Measurements from ENCODE around the gene MARK2. TPM values are rescaled to one million over a fixed set of nuclear protein-coding genes. Genes with fewer than 3 reads are reported as not detected.

MARK2 gene
- total and polyA plus RNA-seq, 2 donors: 13.1 to 21.6 TPM

GRCh38 chr11:63906087-63906486, 67.2 kb downstream of the MARK2 start:
- Histone ChIP-seq H3K4me1 (ENCODE audit: insufficient read depth) (no peaks in the 10 kb centered on the region), H3K36me3 (ENCODE audit: insufficient read depth) (peaks cover 17% of the 10 kb centered on the region), H3K27ac (ENCODE audit: low read depth) (no peak overlapping the region), H3K4me3 (ENCODE audit: low read depth, low read length) (no peak overlapping the region)
- DNase-seq (ENCODE audit: extremely low spot score): no peak
- 93% methylated on average over 4 of the region's 4 CpGs for WGBS

- H3K27ac ChIP-seq (ENCODE audit: low read depth): no peak overlapping the region
- DNase-seq (ENCODE audit: extremely low spot score): no peak
- no peaks in the 10 kb centered on the region for H3K4me1 ChIP-seq (ENCODE audit: insufficient read depth)
- WGBS: 84% methylated on average over 7 of the region's 7 CpGs
- no peak overlapping the region for H3K4me3 ChIP-seq (ENCODE audit: low read depth, low read length)
- peaks cover 17% of the 10 kb centered on the region for H3K36me3 ChIP-seq (ENCODE audit: insufficient read depth)
Measured at GRCh38 chr11:63906585-63906984, 67.7 kb downstream of the MARK2 start.

- Histone ChIP-seq H3K27ac (ENCODE audit: low read depth) (no peak overlapping the region), H3K36me3 (ENCODE audit: insufficient read depth) (peaks cover 17% of the 10 kb centered on the region), H3K4me1 (ENCODE audit: insufficient read depth) (no peaks in the 10 kb centered on the region), H3K4me3 (ENCODE audit: low read depth, low read length) (no peak overlapping the region)
- WGBS: 77% methylated on average over 6 of the region's 6 CpGs
- DNase-seq (ENCODE audit: extremely low spot score): no peak
Measured at GRCh38 chr11:63907063-63907462, 68.2 kb downstream of the MARK2 start.

- 80% methylated on average over 21 of the region's 21 CpGs for WGBS
- no peak overlapping the region for H3K27ac ChIP-seq (ENCODE audit: low read depth)
- no peak overlapping the region for H3K4me3 ChIP-seq (ENCODE audit: low read depth, low read length)
- H3K36me3 ChIP-seq (ENCODE audit: insufficient read depth): peaks cover 10% of the 10 kb centered on the region
- H3K4me1 ChIP-seq (ENCODE audit: insufficient read depth): no peaks in the 10 kb centered on the region
- no peak for DNase-seq (ENCODE audit: extremely low spot score)
Measured at GRCh38 chr11:63907808-63908530, 69.1 kb downstream of the MARK2 start.

- WGBS: 69% methylated on average over 46 of the region's 46 CpGs
- no peak for DNase-seq (ENCODE audit: extremely low spot score)
- H3K27ac ChIP-seq (ENCODE audit: low read depth): no peak overlapping the region
- H3K4me1 ChIP-seq (ENCODE audit: insufficient read depth): no peaks in the 10 kb centered on the region
- peaks cover 10% of the 10 kb centered on the region for H3K36me3 ChIP-seq (ENCODE audit: insufficient read depth)
- H3K4me3 ChIP-seq (ENCODE audit: low read depth, low read length): no peak overlapping the region
Measured at GRCh38 chr11:63908631-63909401, 69.9 kb downstream of the MARK2 start.

- Histone ChIP-seq H3K4me1 (ENCODE audit: insufficient read depth) (no peaks in the 10 kb centered on the region), H3K36me3 (ENCODE audit: insufficient read depth) (peaks cover 4% of the 10 kb centered on the region), H3K27ac (ENCODE audit: low read depth) (no peak overlapping the region), H3K4me3 (ENCODE audit: low read depth, low read length) (no peak overlapping the region)
- WGBS: 60% methylated on average over 24 of the region's 24 CpGs
- no peak for DNase-seq (ENCODE audit: extremely low spot score)
Measured at GRCh38 chr11:63909591-63910506, 70.9 kb downstream of the MARK2 start.

- WGBS: 47% methylated on average over 9 of the region's 9 CpGs
- Histone ChIP-seq H3K4me1 (ENCODE audit: insufficient read depth) (no peaks in the 10 kb centered on the region), H3K27ac (ENCODE audit: low read depth) (no peak overlapping the region), H3K36me3 (ENCODE audit: insufficient read depth) (peaks cover 2% of the 10 kb centered on the region), H3K4me3 (ENCODE audit: low read depth, low read length) (no peak overlapping the region)
- DNase-seq (ENCODE audit: extremely low spot score): no peak
Measured at GRCh38 chr11:63910675-63911074, 71.8 kb downstream of the MARK2 start.

GRCh38 chr11:63911440-63911839, 72.5 kb downstream of the MARK2 start:
- 75% methylated on average over 8 of the region's 8 CpGs for WGBS

GRCh38 chr11:63911876-63912275, 73.0 kb downstream of the MARK2 start:
- H3K27ac ChIP-seq (ENCODE audit: low read depth): no peak overlapping the region
- WGBS: 87% methylated on average over 22 of the region's 22 CpGs
- no peaks in the 10 kb centered on the region for H3K4me1 ChIP-seq (ENCODE audit: insufficient read depth)
- H3K4me3 ChIP-seq (ENCODE audit: low read depth, low read length): no peak overlapping the region
- H3K36me3 ChIP-seq (ENCODE audit: insufficient read depth): peaks cover 1% of the 10 kb centered on the region
- no peak for DNase-seq (ENCODE audit: extremely low spot score)

More at GRCh38 chr11:63911440-63911839, 72.5 kb downstream of the MARK2 start:
- Histone ChIP-seq H3K4me1 (ENCODE audit: insufficient read depth) (no peaks in the 10 kb centered on the region), H3K4me3 (ENCODE audit: low read depth, low read length) (no peak overlapping the region), H3K36me3 (ENCODE audit: insufficient read depth) (peaks cover 1% of the 10 kb centered on the region), H3K27ac (ENCODE audit: low read depth) (no peak overlapping the region)
- DNase-seq (ENCODE audit: extremely low spot score): no peak

GRCh38 chr11:63912678-63913077, 73.8 kb downstream of the MARK2 start:
- 89% methylated on average over 7 of the region's 7 CpGs for WGBS
- no peak for DNase-seq (ENCODE audit: extremely low spot score)
- peaks cover 1% of the 10 kb centered on the region for H3K36me3 ChIP-seq (ENCODE audit: insufficient read depth)
- H3K27ac ChIP-seq (ENCODE audit: low read depth): no peak overlapping the region
- no peak overlapping the region for H3K4me3 ChIP-seq (ENCODE audit: low read depth, low read length)
- no peaks in the 10 kb centered on the region for H3K4me1 ChIP-seq (ENCODE audit: insufficient read depth)

- Histone ChIP-seq H3K4me3 (ENCODE audit: low read depth, low read length) (no peak overlapping the region), H3K36me3 (ENCODE audit: insufficient read depth) (no peaks in the 10 kb centered on the region), H3K27ac (ENCODE audit: low read depth) (no peak overlapping the region), H3K4me1 (ENCODE audit: insufficient read depth) (no peaks in the 10 kb centered on the region)
- no peak for DNase-seq (ENCODE audit: extremely low spot score)
- 93% methylated on average over 34 of the region's 34 CpGs for WGBS
Measured at GRCh38 chr11:63913866-63914830, 75.2 kb downstream of the MARK2 start.

- WGBS: 57% methylated on average over 20 of the region's 20 CpGs
- Histone ChIP-seq H3K27ac (ENCODE audit: low read depth) (no peak overlapping the region), H3K4me1 (ENCODE audit: insufficient read depth) (no peaks in the 10 kb centered on the region), H3K36me3 (ENCODE audit: insufficient read depth) (no peaks in the 10 kb centered on the region), H3K4me3 (ENCODE audit: low read depth, low read length) (no peak overlapping the region)
- DNase-seq (ENCODE audit: extremely low spot score): no peak
Measured at GRCh38 chr11:63914896-63915691, 76.2 kb downstream of the MARK2 start.

All from urinary bladder (tissue), 4 donors.